Measurements from ENCODE around the gene LRPAP1. TPM values are rescaled to one million over a fixed set of nuclear protein-coding genes. Genes with fewer than 3 reads are reported as not detected.

LRPAP1 gene, protein sequence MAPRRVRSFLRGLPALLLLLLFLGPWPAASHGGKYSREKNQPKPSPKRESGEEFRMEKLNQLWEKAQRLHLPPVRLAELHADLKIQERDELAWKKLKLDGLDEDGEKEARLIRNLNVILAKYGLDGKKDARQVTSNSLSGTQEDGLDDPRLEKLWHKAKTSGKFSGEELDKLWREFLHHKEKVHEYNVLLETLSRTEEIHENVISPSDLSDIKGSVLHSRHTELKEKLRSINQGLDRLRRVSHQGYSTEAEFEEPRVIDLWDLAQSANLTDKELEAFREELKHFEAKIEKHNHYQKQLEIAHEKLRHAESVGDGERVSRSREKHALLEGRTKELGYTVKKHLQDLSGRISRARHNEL
- 71.9 and 124 TPM in 2 replicates for total RNA-seq

GRCh38 chr4:3531879-3532750 is at the start of gene LRPAP1:
Gene LRPAP1 (minus strand): TSS chr4:3532422. CDS start chr4:3532412, 10 bp downstream.

DNA sequence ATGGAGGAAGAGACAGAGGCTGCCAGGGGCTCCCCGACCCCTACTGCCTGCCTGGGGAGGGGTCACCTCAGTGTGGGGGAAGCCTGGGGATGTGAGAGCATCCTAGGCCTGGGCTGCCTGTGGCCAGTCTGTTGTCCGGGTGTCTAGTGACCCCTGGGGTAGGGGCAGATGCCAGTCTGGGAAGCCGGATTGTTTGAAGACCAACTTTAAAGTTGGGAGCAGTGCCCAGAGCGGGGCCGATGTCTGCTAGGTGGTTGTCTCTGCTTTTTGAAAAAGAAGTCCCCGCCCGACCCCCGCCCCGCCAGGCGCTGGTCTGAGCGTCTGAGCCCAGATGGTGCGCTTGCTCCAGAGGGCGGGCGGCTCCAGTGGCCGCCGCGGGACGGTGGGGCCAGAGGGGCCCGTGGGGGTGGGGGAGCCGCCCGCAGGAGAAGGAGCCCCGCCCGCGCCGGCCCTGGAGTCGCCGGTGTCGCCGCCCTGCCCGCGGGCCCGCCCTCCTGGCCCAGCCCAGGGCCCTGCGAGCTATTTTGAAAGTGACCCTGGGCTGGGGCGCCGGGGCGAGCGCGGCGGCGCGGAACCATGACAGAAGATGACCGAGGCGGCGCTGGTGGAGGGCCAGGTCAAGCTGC is 69.3 kb downstream of the LRPAP1 start, which contains the start of gene DOK7:
Gene DOK7, plus strand, starts transcription at position 517 of the 626 bp plus-strand sequence. Its CDS starts 70 bp downstream, at position 587.

Other genes starting within 250 kb of the LRPAP1 start
- gene RGS12, start 239.4 kb downstream of the LRPAP1 start, total RNA-seq = 10.2 and 11.0 TPM in 2 replicates
- not detected in 2 replicates for gene HGFAC, start 90.5 kb downstream of the LRPAP1 start, total RNA-seq
- gene DOK7, start 69.1 kb downstream of the LRPAP1 start, total RNA-seq = under 0.01 TPM in 2 replicates
- 0.85 and 1.9 TPM in 2 replicates for gene ADRA2C, start 234.0 kb upstream of the LRPAP1 start, total RNA-seq